ENCODE measurements around the gene PROK2.
A peak's percentile ranks its signal among the peaks of the same experiment; 100 is the strongest.

Gene PROK2

DNA sequence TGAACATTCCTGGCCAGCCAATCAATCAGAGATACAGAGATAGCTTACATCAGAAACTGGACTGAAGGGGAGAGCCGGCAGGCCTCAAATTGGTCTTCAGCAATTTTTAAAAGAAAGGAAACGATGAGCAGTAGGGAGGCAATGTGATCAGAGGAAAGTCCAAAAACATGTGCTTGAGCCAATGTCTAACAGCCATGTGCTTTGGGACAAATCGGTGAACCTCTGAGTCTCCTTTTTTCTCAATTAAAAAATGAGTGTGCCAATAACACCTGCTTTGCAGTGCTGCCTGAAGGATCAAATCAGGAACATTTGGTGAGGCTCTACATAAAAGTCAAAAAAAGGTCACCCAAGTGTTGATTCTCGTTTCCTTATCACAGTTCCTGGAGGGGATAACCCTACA, 52.3 kb downstream of the PROK2 start:
- DNase-seq, result no peak

DNA sequence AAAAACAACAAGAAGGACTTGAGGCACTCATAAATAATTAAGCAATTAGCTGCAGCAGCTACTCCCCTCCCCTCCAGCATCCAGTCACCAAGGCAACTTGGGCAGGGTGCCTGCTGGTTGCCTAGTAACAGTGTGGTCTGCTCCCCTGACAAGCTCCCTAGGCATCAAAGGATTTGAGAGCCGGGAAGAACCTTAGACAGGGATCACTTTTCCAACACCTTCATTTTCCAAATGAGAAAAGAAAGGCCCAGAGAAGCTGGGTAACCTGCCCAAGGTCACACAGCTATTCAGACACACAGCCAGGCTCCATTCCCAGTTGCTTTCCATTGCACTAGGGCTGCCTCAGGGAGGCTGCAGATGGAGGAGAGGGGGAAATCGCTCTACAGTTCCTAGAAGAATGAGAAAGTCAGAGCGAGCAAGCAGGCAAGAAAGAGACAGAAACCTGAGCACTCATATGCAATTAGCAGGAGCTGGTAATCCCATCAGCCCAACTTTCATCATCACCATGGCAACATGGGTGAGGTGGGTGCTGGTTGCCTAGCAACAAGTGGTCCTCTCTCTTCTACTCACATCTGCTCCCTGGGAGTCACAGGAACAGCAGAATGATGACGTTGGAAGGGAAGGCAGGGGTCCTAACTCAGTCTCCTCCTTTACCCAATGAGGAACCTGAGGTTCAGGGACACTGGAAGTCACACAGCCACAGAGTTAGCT, 56.2 kb downstream of the PROK2 start:
- peak; percentile 74 for DNase-seq

DNA sequence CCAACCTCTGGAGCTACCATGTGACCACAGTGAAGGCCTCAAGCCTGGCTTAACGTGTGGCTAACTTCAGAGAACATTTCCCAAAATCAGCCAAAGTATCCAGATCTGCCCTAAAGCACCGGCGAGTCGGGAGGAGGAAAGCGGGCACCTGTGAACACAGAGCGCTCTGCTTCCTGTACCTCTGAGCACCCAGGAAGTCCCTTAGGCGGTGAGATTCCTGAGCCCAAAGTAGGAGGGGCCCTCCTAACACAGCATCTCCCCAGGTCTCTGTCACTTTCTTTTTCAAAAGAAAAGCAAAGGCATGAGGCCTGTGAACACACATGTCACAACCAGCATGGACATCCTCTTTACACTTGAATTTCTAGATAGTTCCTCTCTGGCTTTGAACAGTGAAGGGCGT, 58.8 kb downstream of the PROK2 start:
- DNase-seq, result no peak

DNA sequence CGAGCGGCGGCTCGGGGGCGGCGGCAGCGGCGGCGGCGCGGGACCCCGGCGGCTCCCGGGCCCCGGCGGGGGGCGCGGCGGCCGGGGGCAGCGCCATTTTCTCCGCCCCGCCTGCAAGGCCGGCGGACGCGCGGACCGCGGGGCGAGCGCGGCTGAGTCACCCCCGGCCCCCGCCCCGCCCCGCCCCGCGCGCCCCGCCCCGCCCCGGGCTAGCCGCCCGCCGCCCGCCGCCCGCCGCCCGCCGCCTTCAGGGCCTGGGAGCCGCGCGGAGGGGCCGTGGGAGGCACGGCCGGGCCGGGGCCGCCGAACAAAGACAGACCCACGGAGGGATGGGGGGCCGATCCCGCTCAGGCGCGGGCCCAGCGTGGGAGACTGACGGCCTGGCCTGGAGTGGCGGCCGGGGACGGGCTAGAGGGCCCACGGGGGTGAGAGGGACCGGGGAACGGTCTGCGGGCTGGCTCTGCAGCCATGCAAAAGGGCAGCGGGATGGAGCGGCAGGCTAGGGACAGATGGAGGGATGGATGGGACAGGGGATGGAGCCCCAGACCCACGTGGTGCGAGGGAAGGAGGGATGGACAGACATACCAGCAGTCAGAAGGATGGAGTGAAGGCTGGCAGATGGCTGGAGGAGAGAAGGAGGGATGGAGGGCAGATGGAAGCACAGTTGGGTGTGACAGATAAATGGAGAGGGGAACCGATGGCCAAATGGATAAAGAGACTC, 59.5 kb downstream of the PROK2 start, which contains the start of gene EIF4E3:
Gene EIF4E3, minus strand, starts transcription at position 132 of the 721 bp plus-strand sequence. Its CDS starts 35 bp downstream, at position 97.
- no peak for DNase-seq

DNA sequence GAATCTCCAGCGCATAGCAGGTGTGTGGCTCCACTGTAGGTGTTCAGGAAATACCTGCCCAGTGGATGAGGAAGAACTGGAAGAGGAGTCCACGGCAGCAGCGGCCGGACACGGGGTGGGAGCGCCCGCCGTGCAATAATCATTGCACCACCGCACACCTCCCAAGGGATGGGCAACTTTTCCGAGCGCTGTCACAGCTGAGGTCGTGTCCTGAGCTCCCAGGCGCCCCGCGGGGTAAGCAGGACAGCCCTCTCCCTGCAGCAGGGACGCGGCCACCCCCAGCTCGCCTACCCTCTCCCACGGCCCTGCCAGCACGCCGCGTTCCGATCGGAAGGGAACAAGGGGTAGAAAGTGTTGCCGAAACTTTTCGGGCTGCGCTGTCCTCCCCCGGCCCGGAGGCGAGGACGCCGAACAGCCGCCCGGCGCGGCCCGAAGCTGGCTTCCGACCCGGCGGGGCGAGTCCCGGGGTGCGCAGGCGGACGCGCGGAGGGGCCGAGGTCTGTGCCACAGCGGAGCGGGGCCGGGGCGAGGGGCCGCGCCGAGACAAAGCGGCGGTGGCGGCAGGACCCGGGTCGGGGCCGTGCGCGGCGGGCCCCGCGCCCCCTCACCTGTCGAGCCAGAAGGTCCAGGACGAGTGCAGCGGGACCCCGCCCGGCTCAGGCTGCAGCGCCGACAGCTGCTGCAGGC, 60.2 kb downstream of the PROK2 start:
- no peak for DNase-seq

DNA sequence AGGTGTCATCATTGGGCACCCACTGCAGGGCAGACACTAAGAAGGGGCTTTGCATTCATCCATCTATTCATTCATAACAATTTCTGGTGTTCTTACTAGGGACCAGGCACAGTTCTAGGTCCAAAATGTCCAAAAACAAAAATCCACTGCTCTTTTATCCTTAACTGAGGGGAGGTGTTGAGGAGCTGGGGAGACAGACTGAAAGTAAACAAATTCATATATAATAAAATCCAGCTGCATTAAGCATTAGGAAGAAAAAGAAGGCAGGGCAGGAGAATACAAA, 60.8 kb downstream of the PROK2 start:
- no peak for DNase-seq

DNA sequence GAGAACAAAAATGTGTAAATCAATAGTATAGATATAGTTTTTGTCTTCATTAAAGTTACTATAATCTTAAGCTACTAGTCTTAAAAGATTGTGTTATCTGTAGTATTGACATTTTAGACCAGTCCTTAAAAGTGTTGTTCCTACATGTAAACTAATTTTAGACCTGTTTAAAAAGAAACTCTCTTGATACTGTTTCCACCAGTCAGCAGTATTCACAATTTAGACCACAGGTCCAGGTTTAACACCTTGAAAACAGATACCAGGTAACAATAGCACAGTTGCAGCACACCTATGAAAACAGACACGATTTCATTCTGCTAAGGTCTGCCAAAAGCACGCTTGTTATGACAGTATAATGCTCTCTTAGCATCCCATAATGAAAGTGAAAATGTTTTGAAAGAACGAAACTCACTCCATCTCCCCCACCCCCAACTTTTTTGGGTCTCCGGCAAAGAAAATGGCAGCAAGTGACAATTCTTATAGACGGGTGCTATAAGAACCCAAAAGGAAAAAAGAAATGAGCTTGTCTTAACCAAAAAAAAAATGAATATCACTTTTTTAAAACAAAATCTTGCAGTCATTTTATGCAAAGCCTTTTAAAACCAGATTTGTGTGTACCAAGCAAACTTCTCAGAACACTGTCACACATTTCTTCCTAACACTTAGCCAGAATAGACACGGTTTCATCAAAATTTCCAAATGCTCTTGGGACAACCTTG, 61.3 kb downstream of the PROK2 start:
- DNase-seq, result no peak

DNA sequence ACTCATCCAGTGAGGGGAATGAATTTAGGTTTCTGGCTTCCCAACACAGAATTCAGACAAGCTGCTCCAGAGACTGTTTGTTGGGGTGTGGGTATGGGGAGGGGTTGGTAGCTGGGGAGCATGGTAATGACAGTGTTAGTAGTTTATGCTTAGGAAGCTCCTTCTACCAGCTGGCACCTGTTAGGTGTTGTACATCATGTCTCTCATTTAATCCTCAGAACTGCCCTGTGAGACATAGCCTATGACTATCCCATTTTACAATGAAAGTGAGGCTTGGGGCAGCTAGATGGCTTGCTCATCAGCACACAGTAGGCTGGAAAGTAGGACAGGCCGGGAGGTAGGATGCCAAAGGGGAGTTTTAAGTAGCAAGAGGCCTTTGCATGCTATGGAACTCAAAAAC, 62.3 kb downstream of the PROK2 start:
- no peak for DNase-seq
